Kidney epithelial cell (primary cell): ENCODE measurements around the gene PRPF6. TPM values are rescaled to one million over a fixed set of nuclear protein-coding genes. Genes with fewer than 3 reads are reported as not detected.

Experiments used
- DNase-seq: peaks from one replicate; pipeline ENCODE4 v3.0.0-alpha.2; 2010; ENCODE audit warnings: low read depth
- H3K27me3 ChIP-seq: 2 replicates; pipeline ENCODE4 v1.6.0; 2011; ENCODE audit warnings: low read length; ENCODE audit not compliant: control insufficient read depth, insufficient read depth
- H3K36me3 ChIP-seq: 2 replicates; pipeline ENCODE4 v1.5.1; 2011; ENCODE audit warnings: low read length; ENCODE audit not compliant: control insufficient read depth, insufficient read depth
- H3K4me3 ChIP-seq: 2 replicates; pipeline ENCODE4 v1.5.1; 2011; ENCODE audit warnings: low read depth, mild to moderate bottlenecking, control low read depth, low read length
- total RNA-seq: library from RNA; depleted of rRNA; stranded (reverse); fragments of >200 nt; gene quantifications from 2 replicates; pipeline ENCODE4 v1.2.3, GENCODE V29; 2015
- TF ChIP-seq, protein P1 (sequence below): IDR thresholded peaks from 2 replicates; pipeline ENCODE4 v1.5.1; 2011; ENCODE audit warnings: mild to moderate bottlenecking, moderate library complexity, low read length, control low read depth, inconsistent platforms; ENCODE audit not compliant: insufficient read depth, poor library complexity, severe bottlenecking

The PRPF6 gene
- total RNA-seq, 1 donor from 2014 or later, result 78.5 TPM

DNA sequence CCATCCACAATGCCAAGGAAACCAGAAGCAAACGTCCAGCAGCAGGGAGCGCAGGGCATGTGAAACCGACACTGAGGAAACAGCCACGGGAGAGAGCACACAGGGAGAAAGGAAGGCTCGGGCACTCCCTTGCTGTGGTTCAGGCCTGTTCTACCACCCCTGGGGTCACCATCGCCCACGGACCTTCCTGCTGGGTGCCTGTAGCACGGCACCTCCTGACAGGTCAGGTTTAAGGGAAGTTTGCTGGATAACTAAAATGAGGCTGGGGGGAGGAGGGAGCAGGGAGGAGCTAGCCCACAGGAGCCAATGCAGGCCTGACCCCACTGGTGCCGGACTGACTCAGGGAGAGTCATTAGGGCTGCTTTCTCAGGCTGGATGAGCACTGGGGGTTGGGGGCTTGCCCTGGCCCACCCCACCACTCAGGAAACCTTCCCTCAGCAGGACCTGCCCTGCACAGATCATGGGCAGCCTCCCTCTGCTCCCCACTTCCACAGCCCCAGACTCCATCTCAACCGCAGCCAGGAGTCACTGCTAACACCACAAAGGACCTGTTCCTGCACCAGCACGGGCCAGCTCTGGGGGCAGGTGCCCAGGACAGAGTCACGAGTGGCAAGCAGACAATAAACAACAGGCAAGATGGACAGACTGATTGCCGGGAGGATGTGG, 27.0 kb upstream of the PRPF6 start:
- no peak for DNase-seq
- TF ChIP-seq, protein P1, sequence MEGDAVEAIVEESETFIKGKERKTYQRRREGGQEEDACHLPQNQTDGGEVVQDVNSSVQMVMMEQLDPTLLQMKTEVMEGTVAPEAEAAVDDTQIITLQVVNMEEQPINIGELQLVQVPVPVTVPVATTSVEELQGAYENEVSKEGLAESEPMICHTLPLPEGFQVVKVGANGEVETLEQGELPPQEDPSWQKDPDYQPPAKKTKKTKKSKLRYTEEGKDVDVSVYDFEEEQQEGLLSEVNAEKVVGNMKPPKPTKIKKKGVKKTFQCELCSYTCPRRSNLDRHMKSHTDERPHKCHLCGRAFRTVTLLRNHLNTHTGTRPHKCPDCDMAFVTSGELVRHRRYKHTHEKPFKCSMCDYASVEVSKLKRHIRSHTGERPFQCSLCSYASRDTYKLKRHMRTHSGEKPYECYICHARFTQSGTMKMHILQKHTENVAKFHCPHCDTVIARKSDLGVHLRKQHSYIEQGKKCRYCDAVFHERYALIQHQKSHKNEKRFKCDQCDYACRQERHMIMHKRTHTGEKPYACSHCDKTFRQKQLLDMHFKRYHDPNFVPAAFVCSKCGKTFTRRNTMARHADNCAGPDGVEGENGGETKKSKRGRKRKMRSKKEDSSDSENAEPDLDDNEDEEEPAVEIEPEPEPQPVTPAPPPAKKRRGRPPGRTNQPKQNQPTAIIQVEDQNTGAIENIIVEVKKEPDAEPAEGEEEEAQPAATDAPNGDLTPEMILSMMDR, result no peak
- Histone ChIP-seq H3K36me3 (no peaks in the 10 kb centered on the region), H3K4me3 (no peak overlapping the region), H3K27me3 (no peaks in the 10 kb centered on the region)

DNA sequence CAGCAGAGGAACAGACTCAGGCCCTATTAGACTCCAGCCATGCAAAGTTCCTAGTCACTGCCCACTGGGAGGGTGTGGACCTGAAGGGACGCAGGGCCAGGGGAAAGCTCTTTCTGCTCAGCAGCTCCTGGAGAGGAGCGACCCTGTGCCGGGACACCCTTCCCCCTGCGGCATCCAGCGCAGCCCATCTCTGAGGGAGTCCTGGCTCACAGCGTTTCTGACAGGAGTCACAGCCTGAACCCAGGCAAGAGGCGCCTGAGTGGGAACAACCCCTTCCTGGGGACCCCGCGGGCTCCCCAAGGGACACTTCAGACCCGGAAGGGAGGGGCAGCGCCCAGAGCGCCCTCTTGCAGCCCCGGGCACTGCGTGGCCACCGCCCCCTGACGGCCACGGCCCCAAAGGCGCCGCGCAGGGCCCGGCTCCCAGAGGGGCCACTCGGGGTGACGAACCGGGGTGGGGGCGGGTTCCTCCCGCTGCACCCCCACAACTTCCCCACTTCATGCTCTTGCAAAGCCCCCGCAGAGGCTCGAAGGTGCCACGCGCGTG, 25.6 kb upstream of the PRPF6 start:
- peaks cover 1% of the 10 kb centered on the region for H3K36me3 ChIP-seq
- DNase-seq, result no peak
- TF ChIP-seq, protein P1, result peak; percentile 7
- H3K27me3 ChIP-seq, result no peaks in the 10 kb centered on the region
- peak overlapping the region; percentile 100 for H3K4me3 ChIP-seq

DNA sequence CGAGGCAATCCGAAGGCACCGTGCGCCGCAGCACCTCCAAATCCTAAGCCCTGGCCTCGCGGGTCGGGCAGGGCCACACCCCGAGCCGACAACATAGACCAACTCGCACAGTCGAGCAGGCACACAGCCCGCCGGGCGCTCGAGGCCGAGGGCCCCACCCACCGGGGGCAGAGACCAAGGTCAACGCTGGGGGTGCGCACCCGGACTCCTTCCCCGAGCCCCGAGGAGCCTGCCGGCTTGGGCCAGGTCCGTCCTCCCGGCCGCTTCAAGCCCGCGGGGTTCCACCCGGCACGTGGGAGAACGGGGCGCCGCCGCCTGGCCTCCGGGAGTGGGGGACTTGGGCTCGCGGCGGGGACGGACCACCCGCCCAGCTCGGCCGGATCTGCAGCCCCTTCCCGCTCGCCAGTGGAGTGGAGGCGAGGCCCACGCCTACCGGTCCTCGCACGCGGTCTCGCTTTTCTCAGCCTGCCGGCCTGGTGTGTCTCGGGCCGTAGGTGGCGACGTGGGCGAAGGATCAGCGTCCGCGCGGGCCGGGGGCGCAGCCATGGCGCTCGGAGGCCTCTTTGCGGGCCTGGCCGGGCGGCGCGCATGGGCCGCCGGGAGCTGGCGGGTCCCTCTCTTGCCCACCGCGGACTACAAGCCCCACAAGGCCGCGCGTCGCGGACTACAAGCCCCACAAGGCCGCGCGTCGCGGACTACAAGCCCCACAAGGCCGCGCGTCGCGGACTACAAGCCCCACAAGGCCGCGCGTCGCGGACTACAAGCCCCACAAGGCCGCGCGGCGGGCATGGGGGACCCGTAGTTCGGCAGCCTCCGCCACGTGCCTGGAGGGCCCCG, 24.9 kb upstream of the PRPF6 start, which contains the start of gene UCKL1:
TSS of gene UCKL1 (minus strand) at position 590 of the 837 bp plus-strand sequence. CDS start at position 546, 44 bp downstream.
- TF ChIP-seq, protein P1, result no peak
- peaks cover 1% of the 10 kb centered on the region for H3K36me3 ChIP-seq
- peak within 1 kb of the TSS; percentile 100 for H3K4me3 ChIP-seq
- no peaks in the 10 kb centered on the region for H3K27me3 ChIP-seq
- no peak for DNase-seq

DNA sequence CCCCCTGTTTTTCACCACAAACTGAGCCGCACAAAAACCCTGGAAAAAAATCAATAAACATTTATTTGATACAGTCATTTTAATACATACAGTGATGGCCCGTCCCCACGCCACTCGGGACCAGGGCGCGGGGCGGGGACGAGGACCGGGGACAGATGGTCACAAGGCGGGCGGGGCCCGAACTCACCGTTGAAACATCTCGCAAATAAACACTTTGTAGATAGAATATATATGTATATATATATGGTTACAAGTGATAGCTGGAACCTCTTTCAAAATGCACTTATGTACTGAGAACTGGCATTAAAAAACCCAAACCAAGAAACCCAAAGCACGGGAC, 24.3 kb upstream of the PRPF6 start:
- H3K27me3 ChIP-seq, result no peaks in the 10 kb centered on the region
- H3K4me3 ChIP-seq, result peak overlapping the region; percentile 47
- DNase-seq, result no peak
- TF ChIP-seq, protein P1, result no peak
- peaks cover 1% of the 10 kb centered on the region for H3K36me3 ChIP-seq

DNA sequence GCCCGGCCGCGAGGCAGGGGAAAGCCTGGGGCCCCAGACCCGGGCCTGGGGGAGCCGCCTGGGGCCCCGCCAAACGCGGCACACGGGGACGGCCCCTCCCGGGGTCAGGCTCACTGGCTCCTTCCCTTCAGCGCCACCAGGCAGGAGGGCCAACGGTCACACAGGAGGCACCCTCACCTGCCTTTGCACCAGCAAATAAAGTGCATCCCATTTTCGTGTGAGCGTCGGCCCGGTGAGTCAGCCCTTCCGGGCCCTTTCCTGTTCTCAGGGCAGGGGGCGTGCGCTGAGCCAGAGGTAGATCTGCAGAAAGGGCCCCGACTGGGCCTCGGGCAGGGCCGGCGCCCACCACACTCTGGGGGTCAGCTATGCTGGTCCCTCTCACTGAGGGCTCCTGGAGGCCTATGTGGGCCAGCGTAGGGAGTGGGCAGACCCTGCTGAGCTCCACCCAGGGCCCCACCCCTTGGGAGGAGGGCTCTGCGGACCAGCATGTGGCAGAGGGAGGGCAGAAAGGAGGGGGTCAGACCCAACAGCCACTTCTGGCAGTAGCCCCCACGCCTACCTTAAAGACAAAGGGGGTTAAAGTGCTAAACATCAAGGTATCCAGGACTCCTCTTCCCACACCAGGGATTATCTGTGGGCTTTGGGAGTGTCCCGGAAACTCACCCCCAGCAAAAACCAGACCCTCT, 23.8 kb upstream of the PRPF6 start:
- Histone ChIP-seq H3K36me3 (peaks cover 1% of the 10 kb centered on the region), H3K27me3 (no peaks in the 10 kb centered on the region), H3K4me3 (peak overlapping the region; percentile 47)
- TF ChIP-seq, protein P1, result peak; percentile 20
- no peak for DNase-seq
